SK-N-SH (cell line): Measurements from ENCODE around the gene BICD2. TPM values are rescaled to one million over a fixed set of nuclear protein-coding genes. Genes with fewer than 3 reads are reported as not detected.
A peak's percentile ranks its signal among the peaks of the same experiment; 100 is the strongest.

Experiments
- CTCF ChIA-PET: fragments of 300-600, 350-600 bp; formaldehyde crosslinking; extraction: SDS; loops from one replicate; lab custom pipeline; 2021; lab: Yijun Ruan, JAX
- POLR2A ChIA-PET: fragments of 350-600 bp; sonication (Branson Sonifier 250); formaldehyde crosslinking; extraction: SDS; loops from one replicate; lab custom pipeline; 2020; ENCODE audit warnings: antibody characterized with exemption, inconsistent platforms; lab: Yijun Ruan, JAX
- DNase-seq: peaks from one replicate; pipeline ENCODE4 v3.0.0; 2012
- H2AFZ ChIP-seq: fragments of 200-600 bp; sonication (generic); 2 replicates; pipeline ENCODE4 v1.8.1; 2016; ENCODE audit warnings: antibody characterized with exemption, mild to moderate bottlenecking, low read depth
- H3F3A ChIP-seq: fragments of 200-600 bp; sonication (generic); replicated peaks from 2 replicates; pipeline ENCODE3; 2016; ENCODE audit warnings: antibody characterized with exemption, mild to moderate bottlenecking; ENCODE audit not compliant: insufficient read depth
- H3K27ac ChIP-seq, 2 experiments: fragments of 200-500 bp in 1 of 2; fragments of 200-600 bp in 1 of 2; sonication (Bioruptor generic) in 1 of 2; sonication (generic), shearing (Covaris generic) in 1 of 2; 2 replicates each; pipeline versions ENCODE4 v1.5.1 to v1.6.1; 2014 to 2016; ENCODE audit warnings: low read depth in 2 of 2, inconsistent platforms in 1 of 2, low read length in 1 of 2, mild to moderate bottlenecking in 1 of 2, mixed read lengths in 1 of 2
- H3K27me3 ChIP-seq: fragments of 200-600 bp; sonication (generic), shearing (Covaris generic); 2 replicates; pipeline ENCODE4 v1.6.1; 2016; ENCODE audit warnings: mixed run types; ENCODE audit not compliant: insufficient read depth
- H3K36me3 ChIP-seq, 2 experiments: fragments of 200-500 bp in 1 of 2; fragments of 200-600 bp in 1 of 2; sonication (Bioruptor generic) in 1 of 2; sonication (generic) in 1 of 2; replicated peaks in 1 of 2; 2 replicates each; pipeline versions ENCODE3 to v1.5.1; 2014 to 2016; ENCODE audit warnings: low read length in 1 of 2, mild to moderate bottlenecking in 1 of 2; ENCODE audit not compliant: insufficient read depth in 2 of 2, control insufficient read depth in 1 of 2
- H3K4me1 ChIP-seq, 2 experiments: fragments of 200-500 bp in 1 of 2; fragments of 200-600 bp in 1 of 2; sonication (Bioruptor generic) in 1 of 2; sonication (generic), shearing (Covaris generic) in 1 of 2; 2 replicates each; pipeline versions ENCODE4 v1.5.1 to v1.6.1; 2014 to 2016; ENCODE audit warnings: low read depth in 1 of 2, low read length in 1 of 2, mixed run types in 1 of 2; ENCODE audit not compliant: insufficient read depth in 2 of 2, control insufficient read depth in 1 of 2
- H3K4me2 ChIP-seq: fragments of 200-600 bp; sonication (generic), shearing (Covaris generic); 2 replicates; pipeline ENCODE4 v1.6.1; 2017; ENCODE audit warnings: mixed run types
- H3K4me3 ChIP-seq, 2 experiments: fragments of 200-500 bp in 1 of 2; fragments of 200-600 bp in 1 of 2; sonication (Bioruptor generic) in 1 of 2; sonication (generic), shearing (Covaris generic) in 1 of 2; 2 replicates each; pipeline versions ENCODE4 v1.5.1 to v1.8.1; 2014 to 2016; ENCODE audit warnings: low read depth in 2 of 2, inconsistent platforms in 1 of 2, low read length in 1 of 2, mild to moderate bottlenecking in 1 of 2, mixed read lengths in 1 of 2, moderate library complexity in 1 of 2
- H3K79me2 ChIP-seq: fragments of 200-600 bp; sonication (generic); 2 replicates; pipeline ENCODE4 v1.8.1; 2017; ENCODE audit warnings: mild to moderate bottlenecking; ENCODE audit not compliant: insufficient read depth
- H3K9ac ChIP-seq: fragments of 200-600 bp; sonication (generic); 2 replicates; pipeline ENCODE4 v1.6.1; 2017; ENCODE audit warnings: mixed run types
- H3K9me2 ChIP-seq: fragments of 200-600 bp; sonication (generic); 2 replicates; pipeline ENCODE4 v1.6.1; 2017; ENCODE audit warnings: mixed run types
- H3K9me3 ChIP-seq: fragments of 200-600 bp; sonication (generic); 2 replicates; pipeline ENCODE4 v1.6.1; 2017; ENCODE audit warnings: mixed run types, mild to moderate bottlenecking, moderate library complexity
- H4K20me1 ChIP-seq: fragments of 200-600 bp; sonication (generic); 2 replicates; pipeline ENCODE4 v1.6.1; 2017; ENCODE audit warnings: mild to moderate bottlenecking, mixed run types; ENCODE audit not compliant: insufficient read depth
- CHD2 ChIP-seq: fragments of 150-350 bp; IDR thresholded peaks from 2 replicates; pipeline ENCODE4 v1.6.1; 2018; ENCODE audit warnings: low read length; ENCODE audit not compliant: partially characterized antibody
- CTCF ChIP-seq: fragments of 200-600 bp; sonication (generic); IDR thresholded peaks from 2 replicates; pipeline ENCODE4 v1.6.1; 2017; ENCODE audit warnings: antibody characterized with exemption, mild to moderate bottlenecking, moderate library complexity
- ELF1 ChIP-seq: IDR thresholded peaks from 2 replicates; pipeline ENCODE4 v1.4.0; 2012
- EP300 ChIP-seq, 2 experiments: IDR thresholded peaks; 2 replicates each; pipeline versions ENCODE4 v1.4.0 to v1.6.1; 2012; ENCODE audit warnings: borderline replicate concordance in 1 of 2, low read depth in 1 of 2, low read length in 1 of 2
- FOSL2 ChIP-seq: IDR thresholded peaks from 2 replicates; pipeline ENCODE4 v1.4.0; 2012; ENCODE audit warnings: low read depth, mild to moderate bottlenecking, moderate library complexity, borderline replicate concordance
- FOXJ3 ChIP-seq: sonication (generic); formaldehyde crosslinking; IDR thresholded peaks from 2 replicates; pipeline ENCODE4 v1.5.1; 2020; ENCODE audit warnings: mild to moderate bottlenecking, missing genetic modification reagents
- GATA2 ChIP-seq: sonication (generic); formaldehyde crosslinking; IDR thresholded peaks from 2 replicates; pipeline ENCODE4 v1.5.0; 2020; ENCODE audit warnings: mild to moderate bottlenecking, missing genetic modification reagents
- MXI1 ChIP-seq: IDR thresholded peaks from 2 replicates; pipeline ENCODE4 v1.6.1; 2012; ENCODE audit warnings: mild to moderate bottlenecking, low read depth, low read length, improper control_type of control experiment
- NFIC ChIP-seq: IDR thresholded peaks from 2 replicates; pipeline ENCODE4 v1.4.0; 2012; ENCODE audit warnings: borderline replicate concordance
- PBX3 ChIP-seq: IDR thresholded peaks from 2 replicates; pipeline ENCODE4; 2012
- POLR2AphosphoS5 ChIP-seq: IDR thresholded peaks from 2 replicates; pipeline ENCODE4 v1.6.1; 2012; ENCODE audit warnings: low read depth, low read length
- RCOR1 ChIP-seq: fragments of 150-350 bp; IDR thresholded peaks from 2 replicates; pipeline ENCODE4 v1.6.1; 2017; ENCODE audit warnings: antibody characterized with exemption, low read length
- RXRA ChIP-seq: IDR thresholded peaks from 2 replicates; pipeline ENCODE4 v1.4.0; 2012; ENCODE audit warnings: low read depth, mild to moderate bottlenecking, borderline replicate concordance
- SMC3 ChIP-seq: IDR thresholded peaks from 2 replicates; pipeline ENCODE4 v1.6.1; 2012; ENCODE audit warnings: low read depth, low read length, improper control_type of control experiment
- TCF12 ChIP-seq: IDR thresholded peaks from 2 replicates; pipeline ENCODE4 v1.4.0; 2012
- TEAD4 ChIP-seq: IDR thresholded peaks from 2 replicates; pipeline ENCODE4 v1.4.0; 2012; ENCODE audit warnings: mild to moderate bottlenecking, borderline replicate concordance; ENCODE audit not compliant: insufficient read depth
- WGBS: methylation state at CpG from one replicate; pipeline ENCODE4 v1.1.6; 2017; ENCODE audit warnings: low lambda C conversion rate; 5-methylcytosine and 5-hydroxymethylcytosine counted together
- polyA plus RNA-seq, 3 experiments: library from polyadenylated mRNA; depleted of rRNA; stranded (reverse); fragments of >200 nt; gene quantifications; 2 replicates each; pipeline ENCODE4 v1.2.3, GENCODE V29; 2012

BICD2 gene
- polyA plus RNA-seq, 1 of the 3 experiments (the other 2 are of a cell fraction), result 19.6 TPM

GRCh38 chr9:92735636-92736562 lies 28.7 kb downstream of the BICD2 start:
- peak; percentile 45 for DNase-seq
- Histone ChIP-seq H3K4me1 (peaks cover 10 to 62% of the 10 kb centered on the region in 2 experiments; a peak in 3 of 4 replicates), H3K79me2 (peaks cover 99% of the 10 kb centered on the region), H3F3A (peaks cover 3% of the 10 kb centered on the region), H3K36me3 (peaks cover 0 to 4% of the 10 kb centered on the region in 2 experiments), H3K9me2 (no peaks in the 10 kb centered on the region), H3K27ac (peak overlapping the region in 1 of 2 experiments; percentile 40; a peak in 1 of 4 replicates), H3K9ac (no peak overlapping the region), H3K27me3 (no peaks in the 10 kb centered on the region), H3K4me2 (no peak overlapping the region; the same call in 1 of the 2 replicates), H3K4me3 (no peak overlapping the region), H3K9me3 (no peaks in the 10 kb centered on the region), H2AFZ (no peak overlapping the region), H4K20me1 (peaks cover 86% of the 10 kb centered on the region)
- CTCF ChIA-PET, result interaction anchor here (1.0 to 1.9 kb wide), 4 partner anchors 17 to 55 kb away, joined by 4 to 8 read pairs (median 5); no protein-coding TSS in a partner anchor
- POLR2A ChIA-PET, result interaction anchor here (0.6 kb wide), 1 partner anchor 1375 kb away, joined by 4 read pairs; no protein-coding TSS in a partner anchor
- no peak for TF ChIP-seq TEAD4
- TF ChIP-seq PBX3, result peak; percentile 42
- TF ChIP-seq NFIC, result 0 out of 2 replicates have a peak, but pooled peaks have one; percentile 33
- TF ChIP-seq TCF12, result peak; percentile 69
- TF ChIP-seq MXI1, result no peak
- peak; percentile 75 for TF ChIP-seq GATA2 (CRISPR knock-in tag)
- TF ChIP-seq ELF1, result no peak
- TF ChIP-seq CHD2, result peak; percentile 35
- TF ChIP-seq RCOR1, result peak; percentile 67; the same call in 1 of the 2 replicates
- TF ChIP-seq EP300 (IDR thresholded peaks at IDR 0.05; ENCODE audit: borderline replicate concordance in 1 of 2, low read depth in 1 of 2, low read length in 1 of 2), result peak in 1 of 2 experiments; percentile 74; a peak in 2 of 4 replicates
- 58% methylated on average over 7 of the region's 9 CpGs for WGBS

- no peak for DNase-seq
- Histone ChIP-seq H2AFZ (no peak overlapping the region), H3K27ac (no peak overlapping the region; a peak in 1 of 4 replicates), H3K9me2 (no peaks in the 10 kb centered on the region), H3K79me2 (peaks cover 99% of the 10 kb centered on the region), H3K9me3 (no peaks in the 10 kb centered on the region), H3K4me2 (no peak overlapping the region), H3K27me3 (no peaks in the 10 kb centered on the region), H3K9ac (no peak overlapping the region), H3F3A (peaks cover 3% of the 10 kb centered on the region), H4K20me1 (peaks cover 86% of the 10 kb centered on the region), H3K4me3 (no peak overlapping the region), H3K36me3 (peaks cover 0 to 4% of the 10 kb centered on the region in 2 experiments), H3K4me1 (peaks cover 6 to 63% of the 10 kb centered on the region in 2 experiments; a peak in 3 of 4 replicates)
- TF ChIP-seq SMC3 (no peak), FOSL2 (no peak), POLR2AphosphoS5 (no peak), TEAD4 (no peak), MXI1 (no peak), TCF12 (no peak), RCOR1 (no peak), RXRA (no peak), CTCF (no peak), FOXJ3 (CRISPR knock-in tag) (no peak)
- WGBS, result over 99% methylated on average over 6 of the region's 9 CpGs
- CTCF ChIA-PET, result interaction anchor here (0.5 to 2.1 kb wide), 2 partner anchors 55 to 126 kb away, joined by 3 to 10 read pairs; no protein-coding TSS in a partner anchor
- POLR2A ChIA-PET, result interaction anchor here (0.6 kb wide), 1 partner anchor 1374 kb away, joined by 4 read pairs; no protein-coding TSS in a partner anchor
Measured at GRCh38 chr9:92734931-92735635, 29.6 kb downstream of the BICD2 start.
